ENCODE measurements around the gene DIDO1. TPM values are rescaled to one million over a fixed set of nuclear protein-coding genes. Genes with fewer than 3 reads are reported as not detected.

The DIDO1 gene
- total RNA-seq, 1 experiment from 2014 or later: 33.2 TPM

- H2AFZ ChIP-seq (ENCODE audit: low read length): no peak overlapping the region
- H3K9me2 ChIP-seq (replicated peaks; ENCODE audit: low read length): no peaks in the 10 kb centered on the region
- ATAC-seq (no peak), DNase-seq (no peak)
- TF ChIP-seq EZH2 (IDR thresholded peaks at IDR 0.05; ENCODE audit: low read length, unreplicated experiment): no peak
- TF ChIP-seq EZH2phosphoT487 (IDR thresholded peaks at IDR 0.05; ENCODE audit: borderline replicate concordance, low read length): no peak
- no peak for TF ChIP-seq CTCF (conservative IDR thresholded peaks at IDR 0.05; ENCODE audit: low read depth, low read length)
- H3K4me2 ChIP-seq (ENCODE audit: low read length): no peak overlapping the region
- POLR2A ChIA-PET (ENCODE audit: unreplicated experiment): no interaction called here
- H3K9me3 ChIP-seq (ENCODE audit: low read length): no peaks in the 10 kb centered on the region
- H3F3A ChIP-seq (ENCODE audit: low read length, unreplicated experiment): no peaks in the 10 kb centered on the region
- H3K4me3 ChIP-seq (ENCODE audit: low read length): no peak overlapping the region
- H3K79me2 ChIP-seq (ENCODE audit: low read length): no peaks in the 10 kb centered on the region
- H4K20me1 ChIP-seq (ENCODE audit: low read length): no peaks in the 10 kb centered on the region
- no TSS peak for BruUV-seq (replicated peaks)
- CTCF ChIA-PET: no interaction called here
- H3K36me3 ChIP-seq (ENCODE audit: low read depth, low read length): no peaks in the 10 kb centered on the region
- intact Hi-C loops (cut with micrococcal nuclease): loop anchor here (10.0 kb wide), 1 partner anchor 97 kb away; the partner anchor contains the start of gene DIDO1
- peaks cover 21% of the 10 kb centered on the region for H3K4me1 ChIP-seq (ENCODE audit: insufficient read depth, low read length)
- no peak overlapping the region for H3K27ac ChIP-seq (ENCODE audit: low read length)
- no peak overlapping the region for H3K9ac ChIP-seq (ENCODE audit: low read length)
- H3K27me3 ChIP-seq (ENCODE audit: low read length): no peaks in the 10 kb centered on the region
Measured at GRCh38 chr20:62828051-62828450, 98.3 kb downstream of the DIDO1 start.

Other genes starting within 250 kb of the DIDO1 start
- gene NTSR1, start 217.7 kb downstream of the DIDO1 start, total RNA-seq (2014; rRNA removed): 7.8 and 10.6 TPM in 2 replicates
- gene MRGBP, start 130.0 kb downstream of the DIDO1 start, total RNA-seq (2014; rRNA removed): 48.8 and 56.3 TPM in 2 replicates
- gene OGFR, start 121.7 kb downstream of the DIDO1 start, total RNA-seq (2014; rRNA removed): 78.9 and 112 TPM in 2 replicates
- 14.3 and 17.7 TPM in 2 replicates for gene COL9A3, start 109.5 kb downstream of the DIDO1 start, total RNA-seq (2014; rRNA removed)
- gene TCFL5, start 64.7 kb downstream of the DIDO1 start, total RNA-seq (2014; rRNA removed): 15.8 and 21.7 TPM in 2 replicates
- 37.2 and 47.5 TPM in 2 replicates for gene GID8, start 11.6 kb upstream of the DIDO1 start, total RNA-seq (2014; rRNA removed)
- not detected in 2 replicates for gene SLC17A9, start 26.2 kb upstream of the DIDO1 start, total RNA-seq (2014; rRNA removed)
- not detected in 2 replicates for gene BHLHE23, start 80.5 kb upstream of the DIDO1 start, total RNA-seq (2014; rRNA removed)

Data from PC-3 (cell line).